GM23338 (cell line): ENCODE measurements around the gene SFRP5. TPM values are rescaled to one million over a fixed set of nuclear protein-coding genes. Genes with fewer than 3 reads are reported as not detected.
A peak's percentile ranks its signal among the peaks of the same experiment; 100 is the strongest.

ENCODE experiments used
- ATAC-seq: fragments of 200-7000 bp; cut with Tn5 transposase; 3 replicates; pipeline ENCODE4 v1.9.1; 2020
- DNase-seq: peaks from one replicate; pipeline ENCODE4 v3.0.0-alpha.2; 2015; ENCODE audit warnings: low spot score
- H2AFZ ChIP-seq: fragments of 200-600 bp; sonication (generic); 2 replicates; pipeline ENCODE4 v1.8.0; 2016; ENCODE audit warnings: antibody characterized with exemption, mild to moderate bottlenecking, moderate library complexity
- H3F3A ChIP-seq: fragments of 200-600 bp; sonication (generic); replicated peaks from 2 replicates; pipeline ENCODE4 v1.8.0; 2017; ENCODE audit warnings: antibody characterized with exemption, mixed run types, low read depth
- H3K27ac ChIP-seq: fragments of 200-600 bp; sonication (generic); 2 replicates; pipeline ENCODE4 v1.6.1; 2016; ENCODE audit warnings: low read depth
- H3K27me3 ChIP-seq: fragments of 200-600 bp; sonication (generic); 2 replicates; pipeline ENCODE4 v1.8.0; 2016; ENCODE audit warnings: mild to moderate bottlenecking, mixed run types, moderate library complexity; ENCODE audit not compliant: insufficient read depth
- H3K36me3 ChIP-seq: fragments of 200-600 bp; sonication (generic); 2 replicates; pipeline ENCODE4 v1.8.0; 2016; ENCODE audit warnings: mild to moderate bottlenecking; ENCODE audit not compliant: insufficient read depth
- H3K4me1 ChIP-seq: fragments of 200-600 bp; sonication (generic); 2 replicates; pipeline ENCODE4 v1.8.0; 2016; ENCODE audit warnings: mild to moderate bottlenecking, moderate library complexity; ENCODE audit not compliant: insufficient read depth
- H3K4me2 ChIP-seq: fragments of 200-600 bp; sonication (generic); 2 replicates; pipeline ENCODE4 v1.7.1; 2017; ENCODE audit warnings: mixed run types
- H3K4me3 ChIP-seq: fragments of 200-600 bp; sonication (generic); 2 replicates; pipeline ENCODE4 v1.6.1; 2016; ENCODE audit warnings: mixed run types
- H3K79me2 ChIP-seq: fragments of 200-600 bp; sonication (generic); replicated peaks from 2 replicates; pipeline ENCODE4 v1.8.0; 2017; ENCODE audit warnings: mild to moderate bottlenecking; ENCODE audit not compliant: insufficient read depth
- H3K9me2 ChIP-seq: fragments of 200-600 bp; sonication (generic); 2 replicates; pipeline ENCODE4 v1.8.0; 2017; ENCODE audit not compliant: insufficient read depth
- H4K20me1 ChIP-seq: fragments of 200-600 bp; sonication (generic); replicated peaks from 2 replicates; pipeline ENCODE4 v1.8.0; 2017; ENCODE audit warnings: mild to moderate bottlenecking; ENCODE audit not compliant: insufficient read depth
- H3K27ac Mint-ChIP-seq: 2 replicates; pipeline ENCODE4 v1.8.0; 2020; ENCODE audit warnings: inconsistent platforms, mild to moderate bottlenecking, moderate library complexity, mixed read lengths
- H3K27me3 Mint-ChIP-seq: 3 replicates; pipeline ENCODE4 v1.8.0; 2022; ENCODE audit warnings: low read depth, mild to moderate bottlenecking, moderate library complexity, mixed read lengths, inconsistent platforms; ENCODE audit not compliant: insufficient read depth, poor library complexity
- H3K36me3 Mint-ChIP-seq: 3 replicates; pipeline ENCODE4 v1.8.0; 2021; ENCODE audit warnings: low read depth, mild to moderate bottlenecking, inconsistent platforms, moderate library complexity, mixed read lengths
- H3K4me1 Mint-ChIP-seq: 3 replicates; pipeline ENCODE4 v1.8.0; 2020; ENCODE audit warnings: mild to moderate bottlenecking, inconsistent platforms, mixed read lengths
- H3K4me3 Mint-ChIP-seq: 3 replicates; pipeline ENCODE4 v1.8.0; 2021; ENCODE audit warnings: moderate library complexity, mild to moderate bottlenecking, inconsistent platforms, mixed read lengths
- H3K9me3 Mint-ChIP-seq: 3 replicates; pipeline ENCODE4 v1.8.0; 2020; ENCODE audit warnings: moderate library complexity, mild to moderate bottlenecking, inconsistent platforms, mixed read lengths
- CTCF ChIP-seq, 2 experiments: fragments of 200-600 bp in 1 of 2; sonication (generic) in 1 of 2; conservative IDR thresholded peaks; 2 replicates each; pipeline versions ENCODE4 v1.5.1 to v1.6.1; 2016 to 2017; ENCODE audit warnings: antibody characterized with exemption in 2 of 2, low read depth in 2 of 2, mild to moderate bottlenecking in 2 of 2, moderate library complexity in 1 of 2
- EZH2phosphoT487 ChIP-seq: fragments of 200-600 bp; sonication (generic); IDR thresholded peaks from one replicate; pipeline ENCODE4 v1.8.1; 2018; ENCODE audit warnings: antibody characterized with exemption; ENCODE audit not compliant: unreplicated experiment
- NANOG ChIP-seq: IDR thresholded peaks from 2 replicates; pipeline ENCODE4 v1.6.1; 2016; ENCODE audit warnings: antibody characterized with exemption, borderline replicate concordance
- ZNF462 ChIP-seq: fragments of 250-450 bp; sonication (Bioruptor Pico); IDR thresholded peaks from 2 replicates; pipeline ENCODE4 v1.5.0; 2020; ENCODE audit warnings: mild to moderate bottlenecking, moderate library complexity
- polyA plus RNA-seq: library from polyadenylated mRNA; unstranded; fragments of >200 nt; fragmentation: Nextera tagmentation; extraction: Ambion mirVana; gene quantifications from 2 replicates; pipeline ENCODE4 v1.2.1, GENCODE V29; 2016
- total RNA-seq: library from RNA; depleted of rRNA; stranded (reverse); fragments of >200 nt; shearing (Covaris generic); gene quantifications from 2 replicates; pipeline ENCODE4 v1.2.3, GENCODE V29; 2014

Gene SFRP5
- total and polyA plus RNA-seq, 2 experiments from 2014 or later, result 2.4 to 3.5 TPM

- peaks cover 27% of the 10 kb centered on the region for H3K4me1 Mint-ChIP-seq
- peaks cover 14% of the 10 kb centered on the region for H3K27me3 Mint-ChIP-seq
- Histone ChIP-seq H3F3A (no peaks in the 10 kb centered on the region), H2AFZ (peak overlapping the region; percentile 69), H3K27me3 (0 out of 2 replicates have a peak, but pooled peaks cover 2% of the 10 kb centered on the region), H3K36me3 (no peaks in the 10 kb centered on the region; the same call in 1 of the 2 replicates), H3K27ac (no peak overlapping the region), H3K4me2 (no peak overlapping the region; the same call in 1 of the 2 replicates), H3K9me2 (no peaks in the 10 kb centered on the region), H3K79me2 (no peaks in the 10 kb centered on the region), H4K20me1 (no peaks in the 10 kb centered on the region), H3K4me1 (peaks cover 25% of the 10 kb centered on the region), H3K4me3 (no peak overlapping the region)
- no peak for TF ChIP-seq ZNF462
- TF ChIP-seq EZH2phosphoT487, result no peak
- TF ChIP-seq NANOG, result no peak
- no peak for TF ChIP-seq CTCF (conservative IDR thresholded peaks at IDR 0.05; ENCODE audit: low read depth in 2 of 2)
- H3K27ac Mint-ChIP-seq, result 0 out of 2 replicates have a peak overlapping the region, but pooled peaks have one; percentile 23
- H3K9me3 Mint-ChIP-seq, result no peaks in the 10 kb centered on the region
- no peaks in the 10 kb centered on the region for H3K36me3 Mint-ChIP-seq
- DNase-seq (peak; percentile 38), ATAC-seq (peak; percentile 47)
- no peak overlapping the region for H3K4me3 Mint-ChIP-seq
Observed at GRCh38 chr10:97778452-97779302, 6.9 kb upstream of the SFRP5 start.
